ENCODE measurements around the gene RIPK1. TPM values are rescaled to one million over a fixed set of nuclear protein-coding genes. Genes with fewer than 3 reads are reported as not detected.

Gene RIPK1
- total RNA-seq, 1 experiment from 2014 or later, result 14.5 TPM

DNA sequence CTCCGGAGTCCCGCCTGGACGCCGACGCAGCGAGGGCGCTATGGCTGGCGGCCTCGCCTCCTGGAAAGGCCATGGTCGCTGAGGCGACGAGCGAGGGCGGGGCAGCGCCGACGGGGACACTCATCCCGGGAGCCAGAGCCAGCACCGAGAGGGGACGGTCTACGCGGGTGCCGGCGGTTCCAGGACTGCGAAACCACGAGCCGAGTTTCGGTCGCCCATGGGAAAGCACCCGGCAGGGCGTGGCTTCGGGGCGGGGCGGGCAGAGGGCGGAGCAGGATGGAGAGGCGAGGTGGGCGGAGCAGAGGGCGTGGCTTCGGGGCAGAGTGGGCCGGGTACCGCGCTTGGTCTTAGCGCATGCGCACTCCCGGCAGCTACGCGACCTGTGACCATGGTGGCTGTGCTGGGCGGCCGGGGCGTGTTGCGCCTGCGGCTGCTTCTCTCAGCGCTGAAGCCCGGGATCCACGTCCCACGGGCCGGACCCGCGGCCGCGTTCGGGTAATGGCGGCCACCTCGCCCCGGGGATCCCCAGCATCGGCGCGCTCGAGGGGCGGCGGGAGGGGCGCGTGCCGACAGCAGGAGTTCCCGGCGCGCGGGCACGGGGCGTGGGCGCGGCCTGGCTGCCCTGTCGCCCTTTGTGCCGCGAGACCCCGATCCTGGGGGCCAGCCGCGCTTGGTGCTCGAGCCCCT, 50.2 kb downstream of the RIPK1 start, which contains the start of gene BPHL:
BPHL (plus strand) TSS at position 359 of the 687 bp plus-strand sequence; CDS start at position 389, 30 bp downstream.
- TF ChIP-seq EZH2phosphoT487 (IDR thresholded peaks at IDR 0.05; ENCODE audit: borderline replicate concordance, low read length) (no peak), EZH2 (IDR thresholded peaks at IDR 0.05; ENCODE audit: low read length, unreplicated experiment) (no peak)
- TF ChIP-seq, protein P1, sequence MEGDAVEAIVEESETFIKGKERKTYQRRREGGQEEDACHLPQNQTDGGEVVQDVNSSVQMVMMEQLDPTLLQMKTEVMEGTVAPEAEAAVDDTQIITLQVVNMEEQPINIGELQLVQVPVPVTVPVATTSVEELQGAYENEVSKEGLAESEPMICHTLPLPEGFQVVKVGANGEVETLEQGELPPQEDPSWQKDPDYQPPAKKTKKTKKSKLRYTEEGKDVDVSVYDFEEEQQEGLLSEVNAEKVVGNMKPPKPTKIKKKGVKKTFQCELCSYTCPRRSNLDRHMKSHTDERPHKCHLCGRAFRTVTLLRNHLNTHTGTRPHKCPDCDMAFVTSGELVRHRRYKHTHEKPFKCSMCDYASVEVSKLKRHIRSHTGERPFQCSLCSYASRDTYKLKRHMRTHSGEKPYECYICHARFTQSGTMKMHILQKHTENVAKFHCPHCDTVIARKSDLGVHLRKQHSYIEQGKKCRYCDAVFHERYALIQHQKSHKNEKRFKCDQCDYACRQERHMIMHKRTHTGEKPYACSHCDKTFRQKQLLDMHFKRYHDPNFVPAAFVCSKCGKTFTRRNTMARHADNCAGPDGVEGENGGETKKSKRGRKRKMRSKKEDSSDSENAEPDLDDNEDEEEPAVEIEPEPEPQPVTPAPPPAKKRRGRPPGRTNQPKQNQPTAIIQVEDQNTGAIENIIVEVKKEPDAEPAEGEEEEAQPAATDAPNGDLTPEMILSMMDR (conservative IDR thresholded peaks at IDR 0.05; ENCODE audit: low read depth, low read length), result no peak
- ATAC-seq (peak; percentile 90), DNase-seq (peak; percentile 95)
- Histone ChIP-seq H3K4me1 (ENCODE audit: insufficient read depth, low read length) (peaks cover 29% of the 10 kb centered on the region), H2AFZ (ENCODE audit: low read length) (peak within 1 kb of the TSS; percentile 65), H3K4me2 (ENCODE audit: low read length) (peak within 1 kb of the TSS; percentile 85), H3K36me3 (ENCODE audit: low read depth, low read length) (peaks cover 6% of the 10 kb centered on the region; the same call in 1 of the 2 replicates), H3K9me3 (ENCODE audit: low read length) (no peaks in the 10 kb centered on the region), H3K9ac (ENCODE audit: low read length) (peak within 1 kb of the TSS; percentile 91), H3K9me2 (replicated peaks; ENCODE audit: low read length) (no peaks in the 10 kb centered on the region), H3K79me2 (ENCODE audit: low read length) (peaks cover 11% of the 10 kb centered on the region), H4K20me1 (ENCODE audit: low read length) (no peaks in the 10 kb centered on the region), H3F3A (ENCODE audit: low read length, unreplicated experiment) (no peaks in the 10 kb centered on the region), H3K27me3 (ENCODE audit: low read length) (no peaks in the 10 kb centered on the region), H3K4me3 (ENCODE audit: low read length) (peak within 1 kb of the TSS; percentile 88), H3K27ac (ENCODE audit: low read length) (peak within 1 kb of the TSS; percentile 91)
- ChIA-PET POLR2A (ENCODE audit: unreplicated experiment) (no interaction called here), CTCF (no interaction called here)
- BruUV-seq (replicated peaks), result no TSS peak
- intact Hi-C loops (cut with micrococcal nuclease), result loop anchor here (2.0 to 5.0 kb wide), 2 partner anchors 50 to 121 kb away; partner anchors contain the start of genes NQO2 and RIPK1

DNA sequence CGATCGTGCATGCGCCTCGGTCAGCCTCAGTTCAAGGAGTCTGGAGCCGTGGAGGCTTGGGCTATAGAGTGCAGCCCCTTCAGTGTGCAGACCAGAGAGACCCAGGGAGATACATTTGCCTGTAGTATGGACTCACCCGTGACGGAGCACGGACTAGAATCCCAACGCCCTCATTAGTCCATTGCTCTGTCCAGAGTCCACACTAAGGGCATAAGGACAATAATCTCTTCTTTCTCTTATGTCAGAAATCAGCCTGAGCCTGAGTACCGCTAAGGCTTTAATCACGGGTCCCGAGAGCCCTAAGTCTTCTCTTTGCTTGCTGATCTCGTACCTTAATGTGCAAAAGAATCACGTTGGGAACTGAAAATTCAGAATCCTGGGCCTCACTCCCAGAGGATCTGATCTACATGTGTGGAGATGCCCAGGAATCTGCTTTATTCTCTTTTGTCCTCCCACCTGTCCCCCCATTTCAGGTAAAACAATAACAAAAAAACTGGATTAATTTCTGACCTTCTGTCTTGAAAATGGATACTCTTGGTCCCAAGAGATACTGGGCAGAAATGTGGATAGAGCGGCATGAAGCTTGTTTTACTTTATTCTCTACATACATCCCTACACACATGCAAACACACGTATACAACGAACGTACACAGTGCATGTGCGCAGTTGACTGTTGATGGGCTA, 50.9 kb downstream of the RIPK1 start:
- POLR2A ChIA-PET (ENCODE audit: unreplicated experiment), result no interaction called here
- DNase-seq (peak; percentile 35), ATAC-seq (peak; percentile 42)
- peak overlapping the region; percentile 91 for H3K9ac ChIP-seq (ENCODE audit: low read length)
- H3K9me3 ChIP-seq (ENCODE audit: low read length), result no peaks in the 10 kb centered on the region
- CTCF ChIA-PET, result interaction anchor here (0.7 kb wide), 2 partner anchors 55 to 83 kb away, joined by 3 to 4 read pairs; no protein-coding TSS in a partner anchor
- H3K79me2 ChIP-seq (ENCODE audit: low read length), result peaks cover 11% of the 10 kb centered on the region
- TF ChIP-seq EZH2phosphoT487 (IDR thresholded peaks at IDR 0.05; ENCODE audit: borderline replicate concordance, low read length) (no peak), EZH2 (IDR thresholded peaks at IDR 0.05; ENCODE audit: low read length, unreplicated experiment) (no peak)
- TF ChIP-seq, protein P1 (conservative IDR thresholded peaks at IDR 0.05; ENCODE audit: low read depth, low read length), result no peak
- peaks cover 3% of the 10 kb centered on the region; the same call in 1 of the 2 replicates for H3K36me3 ChIP-seq (ENCODE audit: low read depth, low read length)
- TSS peak; percentile 53 for BruUV-seq (replicated peaks)
- no peaks in the 10 kb centered on the region for H3K9me2 ChIP-seq (replicated peaks; ENCODE audit: low read length)
- H3K4me1 ChIP-seq (ENCODE audit: insufficient read depth, low read length), result peaks cover 32% of the 10 kb centered on the region
- H2AFZ ChIP-seq (ENCODE audit: low read length), result peak overlapping the region; percentile 65
- no peaks in the 10 kb centered on the region for H3K27me3 ChIP-seq (ENCODE audit: low read length)
- intact Hi-C loops (cut with micrococcal nuclease), result loop anchor here (2.0 to 5.0 kb wide), 2 partner anchors 50 to 122 kb away; partner anchors contain the start of genes NQO2 and RIPK1
- H3K4me3 ChIP-seq (ENCODE audit: low read length), result peak overlapping the region; percentile 88
- H3K4me2 ChIP-seq (ENCODE audit: low read length), result peak overlapping the region; percentile 85
- H4K20me1 ChIP-seq (ENCODE audit: low read length), result no peaks in the 10 kb centered on the region
- H3F3A ChIP-seq (ENCODE audit: low read length, unreplicated experiment), result no peaks in the 10 kb centered on the region
- peak overlapping the region; percentile 91 for H3K27ac ChIP-seq (ENCODE audit: low read length)

Data from PC-3 (cell line).